Activated T-helper 2 cell treated with anti-CD3 and anti-CD28 coated beads, Interferon-gamma antibody, Interleukin-2, Interleukin-4, amounts not matched to agents 10 μg/mL and 5 μg/mL and 100 μg/mL, durations not matched to agents 14 hours and 24 hours and 36 hours (primary cell): ENCODE data around the gene CPNE4. TPM values are rescaled to one million over a fixed set of nuclear protein-coding genes. Genes with fewer than 3 reads are reported as not detected.
A peak's percentile ranks its signal among the peaks of the same experiment; 100 is the strongest.

ENCODE experiments used
- DNase-seq: peaks from one replicate; pipeline ENCODE4 v3.0.0; 2021; ENCODE audit warnings: low spot score
- H3K27ac Mint-ChIP-seq: one replicate; pipeline ENCODE4 v1.8.0; 2021; ENCODE audit warnings: mixed read lengths
- H3K27me3 Mint-ChIP-seq: one replicate; pipeline ENCODE4 v1.8.0; 2021; ENCODE audit warnings: low read depth, mixed read lengths
- H3K36me3 Mint-ChIP-seq: one replicate; pipeline ENCODE4 v1.8.0; 2021; ENCODE audit warnings: low read depth, mixed read lengths
- H3K4me1 Mint-ChIP-seq: one replicate; pipeline ENCODE4 v1.8.0; 2021; ENCODE audit warnings: low read depth, mixed read lengths
- H3K4me3 Mint-ChIP-seq: one replicate; pipeline ENCODE4 v1.8.0; 2021; ENCODE audit warnings: low read depth, mild to moderate bottlenecking, moderate library complexity, mixed read lengths
- H3K9me3 Mint-ChIP-seq: one replicate; pipeline ENCODE4 v1.8.0; 2021; ENCODE audit warnings: mixed read lengths
- intact Hi-C: fragments of 100-400 bp; cut with micrococcal nuclease; formaldehyde crosslinking; loops from one replicate; pipeline ENCODE4 v1.15.1; 2023
- total RNA-seq: library from RNA; stranded (reverse); gene quantifications from 2 replicates; pipeline ENCODE4 v1.2.3, GENCODE V29; 2022

The CPNE4 gene
- total RNA-seq, 1 donor from 2014 or later, result not detected

- DNase-seq, result no peak
- H3K27ac Mint-ChIP-seq, result no peak overlapping the region
- peaks cover 11% of the 10 kb centered on the region for H3K4me1 Mint-ChIP-seq
- no peaks in the 10 kb centered on the region for H3K36me3 Mint-ChIP-seq
- intact Hi-C loops, result no loop called here
- peaks cover 7% of the 10 kb centered on the region for H3K27me3 Mint-ChIP-seq
- H3K4me3 Mint-ChIP-seq, result no peak overlapping the region
- H3K9me3 Mint-ChIP-seq, result no peaks in the 10 kb centered on the region
Observed at GRCh38 chr3:131796558-131797198, 238.1 kb downstream of the CPNE4 start.

GRCh38 chr3:131796111-131796510, 238.7 kb downstream of the CPNE4 start:
- H3K27me3 Mint-ChIP-seq, result peaks cover 7% of the 10 kb centered on the region
- H3K36me3 Mint-ChIP-seq, result no peaks in the 10 kb centered on the region
- peaks cover 11% of the 10 kb centered on the region for H3K4me1 Mint-ChIP-seq
- no peaks in the 10 kb centered on the region for H3K9me3 Mint-ChIP-seq
- DNase-seq, result no peak
- intact Hi-C loops, result no loop called here
- no peak overlapping the region for H3K27ac Mint-ChIP-seq
- no peak overlapping the region for H3K4me3 Mint-ChIP-seq

GRCh38 chr3:131795390-131796090, 239.3 kb downstream of the CPNE4 start:
- Mint-ChIP-seq H3K4me1 (peaks cover 11% of the 10 kb centered on the region), H3K36me3 (no peaks in the 10 kb centered on the region), H3K27me3 (peaks cover 10% of the 10 kb centered on the region), H3K27ac (no peak overlapping the region), H3K9me3 (no peaks in the 10 kb centered on the region), H3K4me3 (no peak overlapping the region)
- intact Hi-C loops, result no loop called here
- DNase-seq, result no peak

- peaks cover 10% of the 10 kb centered on the region for H3K27me3 Mint-ChIP-seq
- no peak overlapping the region for H3K4me3 Mint-ChIP-seq
- H3K4me1 Mint-ChIP-seq, result peaks cover 11% of the 10 kb centered on the region
- H3K9me3 Mint-ChIP-seq, result no peaks in the 10 kb centered on the region
- intact Hi-C loops, result loop anchor here (1.0 to 5.0 kb wide), 2 partner anchors 234 to 758 kb away; no protein-coding TSS in a partner anchor
- H3K36me3 Mint-ChIP-seq, result no peaks in the 10 kb centered on the region
- H3K27ac Mint-ChIP-seq, result no peak overlapping the region
- no peak for DNase-seq
Observed at GRCh38 chr3:131794766-131795388, 239.9 kb downstream of the CPNE4 start.

- H3K9me3 Mint-ChIP-seq, result no peaks in the 10 kb centered on the region
- no peak for DNase-seq
- H3K4me3 Mint-ChIP-seq, result no peak overlapping the region
- no peak overlapping the region for H3K27ac Mint-ChIP-seq
- no peaks in the 10 kb centered on the region for H3K36me3 Mint-ChIP-seq
- intact Hi-C loops, result loop anchor here (1.0 to 5.0 kb wide), 2 partner anchors 235 to 757 kb away; no protein-coding TSS in a partner anchor
- H3K4me1 Mint-ChIP-seq, result peaks cover 11% of the 10 kb centered on the region
- peaks cover 8% of the 10 kb centered on the region for H3K27me3 Mint-ChIP-seq
Observed at GRCh38 chr3:131793870-131794269, 240.9 kb downstream of the CPNE4 start.

- Mint-ChIP-seq H3K27ac (no peak overlapping the region), H3K27me3 (peaks cover 8% of the 10 kb centered on the region), H3K36me3 (no peaks in the 10 kb centered on the region), H3K9me3 (no peaks in the 10 kb centered on the region), H3K4me3 (no peak overlapping the region), H3K4me1 (no peaks in the 10 kb centered on the region)
- no peak for DNase-seq
- intact Hi-C loops, result no loop called here
Observed at GRCh38 chr3:131789188-131789587, 245.6 kb downstream of the CPNE4 start.

GRCh38 chr3:131786386-131786785, 248.4 kb downstream of the CPNE4 start:
- intact Hi-C loops, result no loop called here
- Mint-ChIP-seq H3K36me3 (no peaks in the 10 kb centered on the region), H3K27ac (no peak overlapping the region), H3K27me3 (peaks cover 8% of the 10 kb centered on the region), H3K9me3 (no peaks in the 10 kb centered on the region), H3K4me3 (no peak overlapping the region), H3K4me1 (no peaks in the 10 kb centered on the region)
- no peak for DNase-seq

GRCh38 chr3:131782751-131783150, 252.1 kb downstream of the CPNE4 start:
- Mint-ChIP-seq H3K27ac (no peak overlapping the region), H3K4me1 (no peaks in the 10 kb centered on the region), H3K36me3 (no peaks in the 10 kb centered on the region), H3K27me3 (peaks cover 4% of the 10 kb centered on the region), H3K4me3 (no peak overlapping the region), H3K9me3 (no peaks in the 10 kb centered on the region)
- DNase-seq, result no peak
- intact Hi-C loops, result no loop called here

GRCh38 chr3:131778526-131778925, 256.3 kb downstream of the CPNE4 start:
- H3K9me3 Mint-ChIP-seq, result peaks cover 12% of the 10 kb centered on the region
- H3K27me3 Mint-ChIP-seq, result no peaks in the 10 kb centered on the region
- H3K27ac Mint-ChIP-seq, result no peak overlapping the region
- no peak overlapping the region for H3K4me3 Mint-ChIP-seq
- H3K36me3 Mint-ChIP-seq, result no peaks in the 10 kb centered on the region
- intact Hi-C loops, result no loop called here
- no peak for DNase-seq
- H3K4me1 Mint-ChIP-seq, result no peaks in the 10 kb centered on the region

GRCh38 chr3:131775650-131776049, 259.2 kb downstream of the CPNE4 start:
- H3K4me1 Mint-ChIP-seq, result no peaks in the 10 kb centered on the region
- intact Hi-C loops, result no loop called here
- no peak overlapping the region for H3K27ac Mint-ChIP-seq
- H3K9me3 Mint-ChIP-seq, result peaks cover 12% of the 10 kb centered on the region
- no peaks in the 10 kb centered on the region for H3K27me3 Mint-ChIP-seq
- no peak overlapping the region for H3K4me3 Mint-ChIP-seq
- DNase-seq, result no peak
- H3K36me3 Mint-ChIP-seq, result no peaks in the 10 kb centered on the region

GRCh38 chr3:131772269-131773026, 262.4 kb downstream of the CPNE4 start:
- Mint-ChIP-seq H3K4me3 (no peak overlapping the region), H3K36me3 (no peaks in the 10 kb centered on the region), H3K4me1 (peaks cover 6% of the 10 kb centered on the region), H3K9me3 (peaks cover 12% of the 10 kb centered on the region), H3K27me3 (no peaks in the 10 kb centered on the region), H3K27ac (peak overlapping the region; percentile 21)
- no peak for DNase-seq
- intact Hi-C loops, result no loop called here

GRCh38 chr3:131762981-131763564, 271.7 kb downstream of the CPNE4 start:
- Mint-ChIP-seq H3K27me3 (peaks cover 9% of the 10 kb centered on the region), H3K27ac (no peak overlapping the region), H3K36me3 (no peaks in the 10 kb centered on the region), H3K4me1 (no peaks in the 10 kb centered on the region), H3K4me3 (no peak overlapping the region), H3K9me3 (no peaks in the 10 kb centered on the region)
- DNase-seq, result no peak
- intact Hi-C loops, result no loop called here
